GM21737 (cell line): ENCODE results near the gene NFATC2IP.
"Not testable (repeated sequence)": the region's sequence is repeated elsewhere in the genome, so short reads cannot be mapped to it uniquely, and the experiment has no call there.

Source experiments
- ATAC-seq: cut with Tn5 transposase; IDR thresholded peaks from one replicate; pipeline ENCODE4 v1.9.1; 2021; ENCODE audit warnings: mild to moderate bottlenecking, moderate library complexity; ENCODE audit not compliant: unreplicated experiment

NFATC2IP gene

GRCh38 chr16:28990375-28991040 is 39.8 kb downstream of the NFATC2IP start:
- ATAC-seq = no peak

GRCh38 chr16:28991687-28992086 is 41.0 kb downstream of the NFATC2IP start:
- no peak for ATAC-seq

GRCh38 chr16:28992496-28992895 is 41.8 kb downstream of the NFATC2IP start:
- no peak for ATAC-seq

GRCh38 chr16:28998837-28999236 is 48.1 kb downstream of the NFATC2IP start:
- ATAC-seq = no peak

- ATAC-seq = no peak
Observed at GRCh38 chr16:28999577-28999976, 48.8 kb downstream of the NFATC2IP start.

GRCh38 chr16:29000019-29000418 is 49.3 kb downstream of the NFATC2IP start:
- ATAC-seq = no peak

GRCh38 chr16:29004496-29005139 is 53.9 kb downstream of the NFATC2IP start:
- not testable (repeated sequence) for ATAC-seq

- ATAC-seq = no peak
Observed at GRCh38 chr16:29007730-29008593, 57.2 kb downstream of the NFATC2IP start.

- ATAC-seq = no peak
Observed at GRCh38 chr16:29009050-29009837, 58.5 kb downstream of the NFATC2IP start.

- no peak for ATAC-seq
Observed at GRCh38 chr16:29009838-29010166, 59.1 kb downstream of the NFATC2IP start.

GRCh38 chr16:29011112-29011511 is 60.4 kb downstream of the NFATC2IP start:
- ATAC-seq = no peak

GRCh38 chr16:29011851-29012250 is 61.1 kb downstream of the NFATC2IP start:
- ATAC-seq = no peak

GRCh38 chr16:29012913-29013553 is 62.3 kb downstream of the NFATC2IP start:
- no peak for ATAC-seq

GRCh38 chr16:29014561-29015069 is 63.9 kb downstream of the NFATC2IP start:
- no peak for ATAC-seq
